GM11168 (cell line): Measurements from ENCODE around the gene LARGE1.
"Not testable (repeated sequence)": the region's sequence is repeated elsewhere in the genome, so short reads cannot be mapped to it uniquely, and the experiment has no call there.

Experiments
- in situ Hi-C: fragments of 300-500 bp; cut with MboI; formaldehyde crosslinking; loops from one replicate; pipeline ENCODE4 v1.12.0; 2022; ENCODE audit warnings: low sequenced_read_pairs; ENCODE audit not compliant: unreplicated experiment

The LARGE1 gene

DNA sequence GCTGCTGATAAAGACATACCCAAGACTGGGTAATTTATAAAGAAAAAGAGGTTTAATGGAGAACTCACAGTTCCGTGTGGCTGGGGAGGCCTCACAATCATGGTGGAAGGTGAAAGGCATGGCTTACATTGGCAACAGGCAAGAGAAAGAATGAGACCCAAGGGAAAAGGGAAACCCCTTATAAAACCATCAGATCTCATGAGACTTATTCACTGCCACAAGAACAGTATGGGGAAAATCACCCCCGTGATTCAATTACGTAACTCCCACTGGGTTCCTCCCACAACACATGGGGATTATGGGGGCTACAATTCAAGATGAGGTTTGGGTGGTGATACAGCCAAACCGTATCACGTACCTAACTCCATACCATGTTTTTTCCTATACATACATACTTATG, 557.0 kb downstream of the LARGE1 start:
- in situ Hi-C loops: not testable (repeated sequence)

DNA sequence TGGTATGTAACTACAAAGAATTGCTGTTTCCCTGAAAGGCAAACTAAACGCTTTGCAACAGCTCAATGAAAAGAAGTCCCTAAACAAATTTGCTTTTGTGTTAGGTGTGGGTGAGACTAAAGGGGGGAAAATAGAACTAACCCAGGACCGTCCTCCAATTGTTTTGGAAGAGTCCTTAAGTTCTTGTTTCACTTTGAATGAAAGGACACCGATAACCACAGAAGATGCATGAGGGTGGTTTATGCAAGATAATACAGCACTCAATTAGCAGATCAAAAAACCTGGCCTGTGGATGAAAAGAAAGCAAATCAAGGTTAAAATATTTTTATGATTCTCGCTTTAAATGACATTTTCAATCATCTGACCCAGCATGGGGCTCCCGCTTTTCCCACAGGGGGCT, 557.6 kb downstream of the LARGE1 start:
- in situ Hi-C loops: no loop called here

DNA sequence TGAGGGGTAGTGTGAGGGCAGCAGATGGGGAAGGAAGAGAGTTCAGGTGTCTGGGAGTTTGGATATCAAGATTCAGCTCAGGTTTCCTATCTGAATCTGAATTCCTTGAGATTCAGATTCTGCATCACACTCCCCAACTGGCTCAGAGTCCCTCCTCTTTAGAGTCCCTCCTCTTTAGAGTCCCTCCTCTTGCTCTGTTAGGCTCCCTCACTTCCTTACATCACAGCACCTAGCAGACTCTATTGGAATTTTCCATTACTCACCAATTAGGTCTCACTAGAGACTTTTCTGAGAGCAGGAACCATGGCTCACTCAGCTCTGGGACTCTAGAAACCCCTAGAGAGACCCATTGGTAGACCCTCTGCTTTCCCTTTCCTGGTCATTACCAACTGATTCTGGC, 558.7 kb downstream of the LARGE1 start:
- in situ Hi-C loops: no loop called here

DNA sequence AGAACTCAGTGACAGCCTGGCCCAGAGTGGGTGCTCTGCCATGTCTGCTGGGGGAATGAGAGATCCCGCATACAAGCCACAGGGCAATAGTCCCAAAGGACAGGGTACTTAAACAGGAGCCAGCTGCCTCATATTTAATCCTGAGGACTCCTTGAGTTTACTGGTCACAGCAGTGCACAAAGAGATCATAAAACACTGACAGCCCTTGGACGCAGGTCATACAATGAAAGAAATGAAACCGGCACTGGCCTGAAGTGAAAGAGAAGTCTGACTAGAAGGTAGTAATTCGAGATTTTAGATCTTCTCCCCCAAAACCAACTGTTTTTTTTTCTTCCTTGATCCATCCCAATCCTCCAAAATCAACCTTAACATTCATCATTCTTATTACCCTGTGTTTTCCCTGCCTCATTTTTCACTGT, 562.3 kb downstream of the LARGE1 start:
- in situ Hi-C loops: no loop called here

DNA sequence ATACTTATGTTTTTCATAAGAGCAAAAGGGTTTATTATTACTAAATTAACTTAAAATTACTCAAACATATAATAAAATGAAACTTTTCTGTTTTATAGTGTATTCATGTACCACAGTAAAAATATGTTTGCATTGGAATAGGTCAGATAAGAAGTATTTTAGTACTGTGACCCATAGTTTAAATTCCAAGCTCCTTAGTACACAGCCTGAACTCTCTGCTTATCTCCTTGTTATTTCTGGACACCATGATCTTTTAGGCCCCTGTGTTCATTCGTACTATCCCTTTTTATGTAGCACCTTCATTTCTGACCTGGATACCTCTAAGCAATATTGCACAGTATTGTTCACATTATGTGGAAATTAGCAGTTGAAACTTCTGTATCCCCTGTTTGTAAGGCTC, 565.3 kb downstream of the LARGE1 start:
- in situ Hi-C loops: no loop called here

DNA sequence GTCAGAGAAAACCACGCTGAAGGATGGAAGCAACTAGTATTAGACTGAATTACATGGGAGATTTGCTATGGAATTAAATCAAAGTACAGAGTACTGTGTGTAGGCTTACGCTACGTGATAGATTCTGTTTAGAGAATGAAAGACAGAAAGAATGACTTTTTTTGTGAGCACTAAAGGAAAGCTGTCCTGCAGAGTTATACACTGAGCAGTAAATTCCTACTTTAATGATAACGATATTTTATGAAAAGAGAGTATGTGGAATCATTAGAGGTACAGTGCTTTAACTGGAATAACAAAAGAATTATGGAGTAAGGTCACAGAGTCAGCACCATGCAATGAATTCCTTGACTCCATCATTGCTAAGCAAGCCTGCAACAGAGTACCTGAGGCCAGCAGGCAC, 566.8 kb downstream of the LARGE1 start:
- in situ Hi-C loops: no loop called here

DNA sequence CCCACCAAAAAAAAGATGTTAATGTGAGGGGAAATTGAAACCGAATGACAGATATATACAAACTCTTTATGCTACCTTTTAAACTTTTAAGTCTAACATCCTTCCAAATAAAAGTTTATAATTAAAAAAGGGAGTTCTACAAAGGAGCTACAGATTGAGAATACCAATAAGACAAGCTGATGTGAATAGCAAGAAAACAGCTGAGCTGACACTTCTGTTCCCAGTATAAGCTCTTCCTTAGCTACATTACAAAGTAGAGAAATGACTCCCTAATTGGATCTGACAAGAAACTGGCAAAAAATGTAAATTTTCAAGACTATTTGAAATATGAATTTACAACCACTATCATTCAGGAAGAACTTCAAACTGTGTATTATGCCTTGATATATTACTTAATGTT, 567.5 kb downstream of the LARGE1 start:
- in situ Hi-C loops: no loop called here

DNA sequence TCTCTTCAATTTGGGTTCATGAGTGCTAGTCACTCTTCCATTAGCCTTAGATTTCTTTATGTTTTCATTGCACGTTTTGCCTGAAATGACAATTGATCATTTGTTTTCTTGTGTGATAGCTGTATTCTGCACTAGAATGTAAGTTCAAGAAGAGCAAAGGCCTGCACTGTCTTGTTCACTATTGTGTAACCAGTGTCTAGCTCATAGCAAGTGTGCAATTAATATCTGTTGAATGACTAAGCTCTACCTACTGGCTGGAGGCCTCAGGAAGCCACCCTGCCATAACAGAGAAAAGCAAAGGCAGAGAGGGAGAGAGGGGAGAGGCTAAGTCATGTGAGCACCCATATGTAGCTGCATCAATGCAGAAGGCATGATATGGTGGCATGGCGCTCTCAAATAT, 569.3 kb downstream of the LARGE1 start:
- in situ Hi-C loops: no loop called here

DNA sequence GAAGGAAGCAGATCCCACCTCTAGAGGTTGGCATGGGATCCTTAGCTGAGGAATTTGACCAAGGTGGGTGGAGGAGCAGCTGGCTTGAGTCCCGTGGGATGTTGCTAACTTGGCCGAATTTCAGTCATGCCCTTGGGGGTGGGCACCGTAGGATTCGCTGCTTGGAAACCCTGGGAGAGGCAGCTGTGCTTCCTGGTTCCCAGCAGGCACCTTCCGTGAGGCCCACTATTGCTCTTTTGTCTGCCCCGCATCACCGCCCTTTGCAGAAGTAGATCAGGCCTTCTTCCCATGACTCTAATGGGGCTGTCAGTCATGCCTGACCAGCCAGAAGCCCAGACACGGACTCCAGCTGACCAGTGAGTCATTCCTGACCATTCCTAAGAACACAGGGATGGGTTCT, 569.8 kb downstream of the LARGE1 start:
- in situ Hi-C loops: no loop called here

DNA sequence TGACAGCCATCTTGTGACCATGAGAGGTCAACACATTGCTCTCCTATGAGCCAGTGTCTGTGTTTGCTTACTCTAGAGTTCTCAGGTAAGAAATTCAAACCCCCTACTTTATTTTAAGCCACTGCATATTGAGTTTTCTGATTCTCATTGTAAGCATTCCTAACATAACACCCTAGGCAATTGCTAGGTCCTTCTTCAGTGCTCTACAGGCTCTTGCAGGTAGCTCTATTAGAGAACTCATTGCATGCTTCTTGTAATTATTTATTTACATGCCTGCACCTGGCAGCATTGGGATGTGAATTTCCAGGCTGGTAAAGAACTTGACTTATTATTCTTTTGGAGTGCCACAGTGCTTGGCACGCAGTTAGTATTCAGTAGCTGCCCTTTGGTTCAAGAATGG, 573.3 kb downstream of the LARGE1 start:
- in situ Hi-C loops: no loop called here

DNA sequence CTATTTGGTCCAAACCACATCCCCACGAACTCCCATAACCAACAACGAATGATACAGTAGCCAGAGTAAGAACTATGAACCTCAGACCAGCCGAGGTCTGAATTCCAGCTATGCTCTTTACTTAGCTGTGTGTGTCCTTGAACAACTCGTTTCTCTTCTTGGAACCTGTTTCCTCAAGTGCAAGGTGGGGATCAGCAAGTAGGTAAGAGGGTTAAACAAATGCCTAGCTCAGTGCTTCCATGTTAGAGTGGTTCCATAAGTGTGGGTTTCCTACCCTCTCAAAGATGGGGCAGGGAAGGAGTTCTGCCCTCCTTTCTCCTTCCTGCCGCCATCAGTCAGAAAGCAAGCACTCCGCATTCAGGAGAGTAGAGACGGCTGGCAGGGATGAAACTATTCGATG, 578.7 kb downstream of the LARGE1 start:
- in situ Hi-C loops: no loop called here

DNA sequence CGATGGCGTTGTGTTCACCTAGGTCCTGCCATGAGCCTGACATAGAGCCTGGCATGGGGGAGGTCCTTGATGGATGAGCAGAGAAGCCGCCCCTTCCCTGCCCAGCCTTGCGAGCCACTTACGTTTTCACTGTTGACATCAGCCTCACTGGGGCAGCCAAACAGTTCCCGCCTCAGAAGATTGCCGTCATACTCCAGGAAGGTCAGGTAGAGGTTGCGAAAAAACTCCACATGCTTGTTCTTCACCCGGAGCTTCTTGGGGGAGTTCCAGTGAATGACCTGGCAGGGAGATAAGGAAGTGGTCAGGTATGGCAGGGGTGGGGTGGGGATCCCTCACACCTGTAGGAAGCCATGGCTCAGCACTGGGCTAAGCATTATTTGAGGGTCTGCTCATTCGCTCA, 582.8 kb downstream of the LARGE1 start:
- in situ Hi-C loops: no loop called here

DNA sequence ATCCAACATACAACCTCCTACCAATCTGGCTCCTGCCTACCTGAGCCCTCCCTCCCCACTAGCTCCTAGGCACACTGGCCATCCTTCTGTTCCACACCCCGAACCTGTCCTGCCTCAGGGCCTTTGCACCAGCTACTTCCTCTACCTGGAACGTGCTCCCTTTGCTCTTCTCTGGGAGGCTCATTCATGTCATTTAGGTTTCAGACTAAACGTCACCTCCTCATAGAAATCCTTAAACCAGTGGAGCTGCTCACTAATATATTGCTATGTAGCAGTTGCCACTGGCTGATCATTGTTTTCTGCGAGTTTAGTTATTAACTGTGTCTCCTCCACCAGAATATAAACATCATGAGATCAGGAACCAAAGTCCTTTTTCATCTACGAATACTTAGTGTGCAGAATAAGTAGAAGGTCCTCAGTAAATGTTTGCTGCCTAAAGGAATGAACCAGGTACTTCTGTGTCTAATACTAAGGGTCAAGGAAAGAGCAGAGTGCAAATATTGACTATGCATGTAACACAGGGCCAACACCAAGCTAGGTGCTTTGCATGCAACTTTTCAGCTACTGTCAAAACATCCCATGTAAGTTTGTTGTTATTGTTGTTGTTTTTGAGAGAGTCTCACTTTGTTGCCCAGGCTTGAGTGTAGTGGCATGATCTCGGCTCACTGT, 584.5 kb downstream of the LARGE1 start:
- in situ Hi-C loops: no loop called here

DNA sequence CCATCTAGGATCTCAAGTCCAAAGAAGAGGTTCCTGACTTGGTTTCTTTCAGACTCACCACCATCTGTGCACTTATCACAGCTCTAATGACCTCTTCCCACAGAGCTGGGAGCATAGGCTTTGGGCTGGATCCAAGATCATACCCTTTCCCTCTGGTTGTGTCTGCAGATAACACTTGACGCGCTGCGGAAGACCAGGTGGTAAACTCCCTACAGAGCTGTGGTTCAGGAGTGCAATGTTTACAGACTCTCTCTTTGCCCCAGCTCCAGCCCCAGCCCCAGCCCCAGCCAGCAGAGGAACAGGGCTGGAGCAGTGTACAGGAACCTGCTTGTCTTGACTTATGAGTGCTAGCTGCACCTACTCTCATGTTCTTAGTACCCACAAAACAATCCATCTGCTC, 587.7 kb downstream of the LARGE1 start:
- in situ Hi-C loops: no loop called here

DNA sequence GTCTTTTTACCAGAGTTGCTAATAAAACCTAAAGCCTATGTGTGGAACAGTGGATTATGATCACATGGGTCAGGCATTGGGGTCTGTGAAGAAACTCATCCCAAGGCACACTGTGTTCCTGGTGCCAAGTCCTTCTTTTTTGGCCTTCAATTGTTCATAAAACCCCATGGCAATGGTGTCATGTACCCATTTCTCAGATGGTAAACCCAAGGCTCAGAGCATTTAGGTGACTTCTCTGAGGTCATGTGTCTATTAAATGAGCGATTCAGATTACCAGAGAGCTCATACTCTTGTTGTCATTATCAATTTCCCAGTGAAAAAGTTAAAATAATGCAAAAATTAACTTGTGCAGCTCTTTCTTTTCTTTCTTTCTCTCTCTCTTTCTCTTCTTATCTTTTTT, 589.3 kb downstream of the LARGE1 start:
- in situ Hi-C loops: no loop called here

DNA sequence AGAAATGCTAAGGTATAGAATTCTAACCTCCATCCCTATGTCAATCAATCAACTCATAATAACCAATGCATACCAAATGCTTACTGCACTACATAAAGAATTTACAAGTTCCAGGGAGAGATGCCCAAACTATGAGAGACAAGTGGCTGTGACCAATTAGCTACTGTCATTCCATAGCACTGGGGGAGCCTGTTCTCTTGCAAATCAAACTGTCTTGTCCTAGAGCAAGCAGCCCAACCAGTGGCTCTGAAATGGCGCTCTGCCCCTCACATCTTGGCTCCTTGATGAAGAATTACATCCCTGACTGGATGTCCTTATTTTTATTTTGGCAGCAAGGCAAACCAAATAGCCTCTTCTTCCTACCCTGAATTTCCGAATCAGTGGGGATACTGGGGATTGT, 589.7 kb downstream of the LARGE1 start:
- in situ Hi-C loops: no loop called here

DNA sequence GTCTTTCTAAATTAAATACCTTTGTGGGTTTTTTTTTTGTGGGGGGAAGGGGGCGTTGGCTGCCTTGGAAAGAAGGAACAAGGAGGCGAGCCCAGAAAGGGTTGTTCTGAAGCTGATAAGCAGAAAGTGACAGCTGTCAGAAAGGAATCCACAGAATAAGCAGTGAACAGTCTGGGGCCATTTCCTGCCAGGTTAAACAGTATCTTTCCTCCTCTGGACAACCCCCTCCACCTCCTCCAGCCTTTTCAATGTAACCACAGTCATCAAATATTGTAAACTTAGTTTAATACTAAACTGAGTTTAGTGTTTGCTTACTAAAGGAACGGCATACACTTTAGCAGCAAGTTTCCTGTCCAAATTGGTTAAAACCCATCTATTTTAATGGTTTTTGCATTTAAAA, 590.9 kb downstream of the LARGE1 start:
- in situ Hi-C loops: no loop called here

DNA sequence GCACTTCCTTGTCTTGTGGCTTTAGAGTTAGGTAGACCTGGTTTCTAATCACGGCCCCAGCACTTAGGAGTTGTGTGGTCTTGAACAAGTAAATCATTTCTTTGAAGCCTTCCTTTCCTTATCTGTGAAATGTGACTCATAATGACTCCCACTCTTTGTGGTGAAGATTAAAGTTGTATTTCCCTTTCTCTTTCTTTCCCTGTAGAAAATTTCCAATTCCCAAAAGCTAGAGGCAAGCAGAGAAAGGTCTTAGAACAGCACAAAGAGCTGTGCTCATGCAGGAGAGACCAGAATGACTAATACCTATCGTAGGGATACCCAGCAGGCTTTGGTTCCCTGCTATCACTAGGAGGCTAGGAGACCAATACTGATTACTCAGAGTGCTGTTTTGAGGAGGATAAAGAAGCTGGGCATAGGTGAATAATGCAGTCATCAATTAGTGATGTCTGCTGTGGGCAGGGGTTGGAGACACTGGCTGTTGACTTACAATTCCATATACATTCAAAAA, 591.4 kb downstream of the LARGE1 start:
- in situ Hi-C loops: no loop called here

DNA sequence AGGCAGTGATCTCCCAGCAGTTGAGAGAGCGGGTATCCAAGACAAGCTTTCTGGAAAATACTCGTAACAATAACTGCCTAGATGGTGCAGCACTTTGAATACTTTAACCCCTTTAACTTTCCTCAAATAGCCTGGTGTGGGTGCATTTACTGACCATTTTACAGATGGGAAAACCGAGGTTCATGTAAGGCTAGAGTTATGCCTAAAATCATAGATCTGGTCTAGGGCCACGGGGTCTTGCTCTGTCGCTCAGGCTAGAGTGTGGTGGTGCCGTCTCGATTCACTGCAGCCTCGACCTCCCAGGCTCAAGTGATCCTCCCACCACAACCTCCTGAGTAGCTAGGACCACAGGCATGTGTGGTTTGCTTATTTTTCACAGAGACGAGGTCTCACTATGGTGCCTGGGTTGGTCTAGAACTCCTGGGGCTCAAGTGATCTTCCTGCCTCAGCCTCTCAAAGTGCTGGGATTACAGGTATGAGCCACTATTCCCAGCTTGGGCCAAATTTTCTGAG, 592.9 kb downstream of the LARGE1 start:
- in situ Hi-C loops: no loop called here

DNA sequence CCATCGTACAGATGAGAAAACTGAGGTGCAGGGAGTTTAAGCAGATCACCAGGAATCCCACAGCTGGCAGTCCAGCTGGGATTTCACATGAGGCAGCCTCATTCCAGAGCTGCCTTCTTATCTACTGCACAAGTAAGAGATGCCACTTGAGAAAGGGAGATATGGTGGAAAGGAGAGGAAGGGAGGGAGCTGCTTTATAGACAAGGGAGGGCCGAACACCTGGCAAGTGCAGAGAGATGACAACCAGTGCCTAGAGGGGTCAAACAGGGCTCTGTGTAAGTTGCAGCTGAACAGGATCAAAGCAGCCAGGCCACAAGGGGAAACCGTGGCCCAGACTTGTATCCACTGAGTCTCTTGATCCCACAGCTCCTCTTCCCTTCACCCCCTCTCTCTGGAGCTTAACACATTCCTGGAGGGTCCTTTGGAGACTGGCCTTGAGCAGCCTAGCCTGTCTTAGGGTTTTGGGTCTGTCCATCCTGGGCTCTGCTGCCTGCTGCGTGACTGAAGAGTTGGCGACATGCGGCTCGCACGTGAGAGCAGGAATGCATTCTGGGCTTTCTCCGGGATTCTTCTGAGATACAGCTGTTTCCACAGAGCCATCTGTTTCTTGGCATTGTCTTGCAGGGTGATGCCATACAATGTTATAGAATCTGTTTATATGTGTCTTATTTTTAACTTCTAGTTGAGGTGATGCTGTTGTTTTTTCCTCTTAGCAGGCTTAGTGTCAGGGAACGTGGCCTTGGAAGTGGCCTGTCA, 593.6 kb downstream of the LARGE1 start:
- in situ Hi-C loops: no loop called here

DNA sequence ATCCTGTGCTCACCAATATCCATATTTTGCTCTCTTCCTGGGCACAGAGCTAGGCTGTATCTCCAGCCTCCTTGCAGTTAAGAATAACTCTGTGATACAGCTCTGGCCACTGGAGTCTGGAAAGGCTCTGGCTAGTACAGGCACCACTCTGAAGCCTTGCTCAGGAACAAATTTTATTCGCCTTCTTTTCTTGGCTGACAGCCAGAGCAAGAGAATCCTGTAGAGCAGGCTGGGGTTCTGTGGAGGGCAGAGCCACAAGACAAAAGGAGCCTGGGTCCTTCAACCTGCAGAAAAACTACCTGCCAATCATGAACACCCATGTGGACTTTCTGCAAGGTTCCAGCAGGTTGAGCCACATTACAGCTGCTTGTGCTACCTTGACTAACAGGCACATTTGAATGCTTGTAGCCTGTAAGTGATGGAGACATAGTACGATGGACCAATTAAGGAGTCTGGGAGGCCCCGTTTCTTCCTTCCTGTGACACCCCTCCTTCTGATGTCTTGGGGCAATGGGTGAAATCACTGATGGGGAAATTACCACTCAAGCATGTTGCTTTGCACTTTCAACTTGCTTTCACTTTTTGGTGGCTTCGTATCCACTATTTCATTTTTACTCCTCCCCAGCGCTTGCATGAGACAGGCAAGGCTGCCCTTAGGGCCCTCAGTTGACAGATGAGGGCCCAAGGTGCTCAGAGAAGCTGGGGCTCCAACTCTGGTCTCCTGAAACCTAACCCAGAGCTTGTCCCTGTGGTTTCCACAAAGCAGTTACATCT, 594.9 kb downstream of the LARGE1 start:
- in situ Hi-C loops: no loop called here
